ENCODE measurements around the gene SERPINA10.

DNA sequence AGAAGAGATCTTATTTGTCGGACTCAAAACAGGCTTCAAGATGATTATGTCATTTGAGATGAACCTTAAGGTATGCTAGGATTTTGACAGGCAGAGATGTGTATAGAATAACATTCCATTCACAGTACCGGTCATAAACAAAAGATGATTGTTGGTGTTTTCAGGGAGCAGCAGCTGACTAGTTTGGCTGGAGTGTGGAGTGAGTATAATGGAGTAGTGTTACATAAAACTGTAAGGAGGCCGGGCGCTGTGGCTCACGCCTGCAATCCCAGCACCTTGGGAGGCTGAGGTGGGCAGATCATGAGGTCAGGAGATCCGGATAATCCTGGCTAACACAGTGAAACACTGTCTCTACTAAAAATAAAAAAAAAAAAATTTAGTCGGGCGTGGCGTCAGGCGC lies 23.9 kb downstream of the SERPINA10 start:
- TF ChIP-seq, protein P1, sequence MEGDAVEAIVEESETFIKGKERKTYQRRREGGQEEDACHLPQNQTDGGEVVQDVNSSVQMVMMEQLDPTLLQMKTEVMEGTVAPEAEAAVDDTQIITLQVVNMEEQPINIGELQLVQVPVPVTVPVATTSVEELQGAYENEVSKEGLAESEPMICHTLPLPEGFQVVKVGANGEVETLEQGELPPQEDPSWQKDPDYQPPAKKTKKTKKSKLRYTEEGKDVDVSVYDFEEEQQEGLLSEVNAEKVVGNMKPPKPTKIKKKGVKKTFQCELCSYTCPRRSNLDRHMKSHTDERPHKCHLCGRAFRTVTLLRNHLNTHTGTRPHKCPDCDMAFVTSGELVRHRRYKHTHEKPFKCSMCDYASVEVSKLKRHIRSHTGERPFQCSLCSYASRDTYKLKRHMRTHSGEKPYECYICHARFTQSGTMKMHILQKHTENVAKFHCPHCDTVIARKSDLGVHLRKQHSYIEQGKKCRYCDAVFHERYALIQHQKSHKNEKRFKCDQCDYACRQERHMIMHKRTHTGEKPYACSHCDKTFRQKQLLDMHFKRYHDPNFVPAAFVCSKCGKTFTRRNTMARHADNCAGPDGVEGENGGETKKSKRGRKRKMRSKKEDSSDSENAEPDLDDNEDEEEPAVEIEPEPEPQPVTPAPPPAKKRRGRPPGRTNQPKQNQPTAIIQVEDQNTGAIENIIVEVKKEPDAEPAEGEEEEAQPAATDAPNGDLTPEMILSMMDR (conservative IDR thresholded peaks at IDR 0.05; ENCODE audit: low read length), result no peak
- no peak for TF ChIP-seq EZH2phosphoT487 (IDR thresholded peaks at IDR 0.05; ENCODE audit: borderline replicate concordance)
